ENCODE data around the gene OTOL1.
"Not testable (repeated sequence)": the region's sequence is repeated elsewhere in the genome, so short reads cannot be mapped to it uniquely, and the experiment has no call there.

OTOL1 gene

DNA sequence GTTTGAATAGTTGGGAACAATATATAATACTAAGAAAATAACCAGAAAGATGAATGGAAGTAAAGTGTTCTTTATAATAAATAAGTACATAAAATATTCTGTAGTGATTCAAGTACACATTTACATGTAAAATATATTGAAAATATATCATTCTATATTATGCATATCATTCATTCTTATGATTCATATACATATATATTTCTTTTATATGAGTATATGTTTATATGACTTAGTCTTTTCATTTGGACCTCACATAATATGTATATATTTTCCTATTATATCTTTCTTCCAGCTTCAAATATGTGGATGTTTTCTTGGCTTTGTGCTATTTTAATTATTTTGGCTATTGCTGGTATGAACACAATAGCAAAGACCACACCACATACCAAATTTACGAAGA lies at the start of gene OTOL1:
TSS of gene OTOL1 (plus strand) at position 301 of the 400 bp plus-strand sequence. CDS start at position 301, 0 bp downstream.
- DNase-seq = no peak

DNA sequence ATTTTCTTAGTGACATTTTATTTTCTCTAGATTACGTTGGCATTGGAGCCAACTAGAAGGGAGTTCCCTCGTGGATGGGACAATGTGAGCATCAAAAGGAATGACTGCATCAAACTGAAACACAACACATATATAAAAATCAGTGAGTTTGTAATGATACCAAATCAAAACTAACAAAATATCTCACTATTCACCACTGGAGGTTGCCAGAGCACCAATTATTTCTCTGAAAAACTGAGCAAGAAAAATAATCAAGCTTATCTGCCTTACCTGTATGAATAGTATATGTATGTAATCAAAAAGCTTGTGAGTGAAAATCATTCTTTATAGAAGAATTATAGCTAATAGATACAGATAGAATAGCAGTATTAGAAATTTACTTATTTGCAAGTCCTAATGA lies 46.8 kb upstream of the OTOL1 start:
- no peak for DNase-seq

DNA sequence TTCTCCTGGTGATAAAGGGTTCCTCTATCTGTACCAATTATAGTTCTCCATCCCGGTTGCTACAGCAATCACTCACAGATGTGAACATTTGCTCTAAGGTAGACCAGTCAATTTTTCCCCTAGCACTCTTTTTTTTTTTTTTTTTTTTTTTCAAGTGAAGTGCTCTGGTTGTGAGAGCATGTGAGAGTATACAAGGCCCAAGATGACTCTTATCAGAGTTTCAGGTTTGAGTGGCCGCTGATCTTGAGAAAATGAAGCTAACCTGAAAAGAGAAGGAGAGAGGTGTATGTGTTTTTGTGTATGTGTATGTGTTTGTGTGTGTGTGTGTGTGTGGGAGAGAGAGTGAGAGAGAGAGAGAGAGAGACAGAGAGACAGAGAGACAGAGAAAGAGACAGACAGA lies 44.4 kb upstream of the OTOL1 start:
- DNase-seq = no peak

DNA sequence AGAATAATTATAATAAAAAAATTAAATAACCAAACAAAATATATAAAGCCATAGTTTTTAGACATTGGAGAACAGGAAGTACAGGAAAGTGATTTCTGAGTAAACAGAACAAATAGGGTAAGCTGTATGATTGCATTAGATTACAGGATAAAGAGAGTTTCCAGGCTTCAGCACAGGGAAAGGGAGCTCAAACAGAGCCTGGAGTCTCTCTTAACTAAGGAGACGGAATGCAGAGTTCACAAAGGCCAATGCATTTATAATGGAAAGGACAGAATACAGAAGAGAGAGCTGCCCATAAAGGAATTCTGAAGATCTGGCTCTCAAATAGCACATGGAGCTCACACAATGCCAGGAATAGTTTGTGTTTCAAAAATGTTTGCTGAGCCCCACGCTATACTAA lies 42.0 kb upstream of the OTOL1 start:
- DNase-seq = no peak

GRCh38 chr3:161455962-161456361 lies 40.6 kb upstream of the OTOL1 start:
- DNase-seq = no peak

DNA sequence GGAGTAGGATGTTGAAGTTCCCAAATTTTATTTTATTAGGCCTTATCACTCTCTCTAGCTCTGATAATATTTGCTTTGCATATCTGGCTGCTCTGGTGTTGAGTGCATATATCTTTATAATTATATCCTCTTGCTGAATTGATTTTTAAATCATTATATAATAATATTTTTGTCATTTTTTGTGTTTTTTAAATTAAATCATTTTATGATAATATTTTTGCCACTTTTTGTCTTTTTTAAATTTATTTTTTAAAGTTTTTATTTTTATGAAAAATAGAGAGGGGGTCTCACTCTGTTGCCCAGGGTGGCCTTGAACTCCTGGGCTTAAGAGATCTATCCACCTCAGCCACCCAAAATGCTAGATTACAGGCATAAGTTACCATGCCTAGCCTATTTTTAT lies 34.5 kb upstream of the OTOL1 start:
- no peak for DNase-seq

GRCh38 chr3:161471211-161471610 lies 25.4 kb upstream of the OTOL1 start:
- no peak for DNase-seq

DNA sequence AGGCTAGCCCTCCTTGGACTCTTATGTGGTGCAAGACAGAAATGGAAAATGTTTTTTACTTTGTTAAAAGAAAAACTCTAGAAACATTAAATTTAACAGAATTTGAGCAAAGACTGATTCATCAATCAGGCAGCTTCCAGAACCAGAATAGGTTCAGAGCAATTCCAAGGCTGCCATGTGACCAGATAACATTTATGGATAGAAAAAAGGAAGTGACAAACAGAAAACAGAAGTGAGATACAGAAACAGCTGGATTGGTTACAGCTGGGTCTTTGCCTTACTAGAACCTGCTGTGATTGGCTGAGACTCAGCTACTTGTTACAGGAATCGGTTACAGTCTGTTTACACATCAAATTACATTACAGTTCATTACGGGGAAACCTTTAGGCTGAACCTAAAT lies 22.5 kb upstream of the OTOL1 start:
- DNase-seq = no peak

DNA sequence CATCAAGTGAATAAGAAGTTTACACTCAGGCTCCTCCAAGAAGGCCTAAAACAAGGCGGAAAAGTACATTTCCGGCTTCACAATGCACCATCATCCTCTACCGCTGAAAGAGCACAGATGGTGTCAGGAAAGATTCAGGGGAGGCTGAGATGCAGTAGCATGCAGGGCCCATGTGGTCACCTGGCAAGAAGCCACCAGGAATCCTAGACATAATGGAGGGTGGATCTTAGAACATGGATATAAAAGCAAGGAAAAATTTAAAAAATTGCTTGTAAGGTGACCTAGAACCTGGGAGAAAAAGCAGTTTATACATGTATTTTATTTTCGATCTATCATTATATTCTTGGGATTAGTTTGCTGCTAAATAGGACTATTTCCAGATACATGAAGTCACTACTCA lies 21.9 kb upstream of the OTOL1 start:
- DNase-seq = no peak

GRCh38 chr3:161475206-161475605 lies 21.4 kb upstream of the OTOL1 start:
- DNase-seq = no peak

GRCh38 chr3:161475905-161476304 lies 20.7 kb upstream of the OTOL1 start:
- DNase-seq = no peak

GRCh38 chr3:161484226-161484625 lies 12.4 kb upstream of the OTOL1 start:
- no peak for DNase-seq

DNA sequence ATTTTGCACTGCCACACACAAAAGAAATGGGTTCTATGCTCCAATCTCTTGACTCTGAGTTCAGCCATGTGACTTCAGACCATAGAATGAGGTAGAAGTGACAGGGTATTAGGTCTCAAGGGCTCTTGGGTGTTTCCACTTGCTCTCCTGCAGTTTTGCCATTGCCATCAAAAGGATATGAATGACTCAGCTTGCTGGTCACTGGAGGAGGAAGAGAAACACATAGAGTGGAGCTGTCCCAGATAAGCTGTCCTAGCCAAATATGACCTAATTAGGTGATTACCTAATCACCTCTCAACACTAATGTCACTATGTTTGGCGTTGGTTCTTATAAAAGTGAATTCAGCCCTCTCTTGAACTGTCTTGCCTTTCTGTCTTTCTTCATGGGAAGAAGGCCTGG lies 8.3 kb upstream of the OTOL1 start:
- DNase-seq = not testable (repeated sequence)

- DNase-seq = no peak
These were observed 7.2 kb upstream of the OTOL1 start for GRCh38 chr3:161489395-161489794.

- not testable (repeated sequence) for DNase-seq
These were observed 5.8 kb upstream of the OTOL1 start for GRCh38 chr3:161490845-161491244.

DNA sequence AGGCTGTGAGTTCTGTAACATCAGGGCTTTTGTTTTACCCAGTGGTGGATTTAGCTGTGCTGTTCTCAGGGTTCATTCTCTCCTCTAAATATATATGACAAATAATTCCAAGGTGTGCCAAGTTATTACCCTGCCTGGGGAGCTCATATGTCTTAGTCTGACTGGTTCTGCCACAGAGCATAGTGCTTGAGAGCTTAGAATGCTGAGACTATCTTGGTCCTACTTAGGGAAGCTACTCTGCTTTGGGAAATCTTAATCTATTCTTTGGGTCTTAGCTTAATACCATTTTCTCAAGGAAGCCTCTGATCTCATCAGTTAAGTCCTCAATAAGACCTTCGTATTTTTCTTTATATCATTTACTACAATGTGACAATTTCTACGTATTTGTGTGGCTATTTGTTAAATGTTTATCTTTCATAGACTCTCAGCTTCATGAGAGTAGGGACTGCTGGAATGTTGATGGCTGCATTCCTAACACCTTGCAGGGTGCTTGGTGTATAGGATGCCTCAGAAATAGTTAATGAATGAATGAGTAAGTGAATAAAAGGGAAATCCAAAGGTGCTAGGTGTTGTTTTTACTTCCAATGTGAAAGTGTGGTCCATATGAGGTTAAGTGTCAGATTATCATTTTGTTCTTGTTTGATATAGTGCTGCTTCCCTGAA lies 1.8 kb downstream of the OTOL1 start:
- DNase-seq = no peak

- no peak for DNase-seq
These were observed 3.6 kb downstream of the OTOL1 start for GRCh38 chr3:161500068-161500796.

DNA sequence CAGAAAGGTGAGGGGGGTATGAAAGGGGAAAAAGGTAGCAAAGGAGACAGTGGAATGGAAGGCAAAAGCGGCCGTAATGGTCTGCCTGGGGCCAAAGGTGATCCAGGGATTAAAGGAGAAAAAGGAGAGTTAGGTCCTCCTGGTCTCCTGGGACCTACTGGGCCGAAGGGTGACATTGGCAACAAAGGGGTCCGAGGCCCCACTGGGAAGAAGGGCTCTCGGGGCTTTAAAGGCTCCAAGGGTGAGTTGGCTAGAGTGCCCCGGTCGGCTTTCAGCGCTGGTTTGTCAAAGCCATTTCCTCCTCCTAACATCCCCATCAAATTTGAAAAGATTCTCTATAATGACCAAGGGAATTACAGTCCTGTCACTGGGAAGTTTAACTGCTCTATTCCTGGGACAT lies 6.7 kb downstream of the OTOL1 start:
- DNase-seq = no peak

DNA sequence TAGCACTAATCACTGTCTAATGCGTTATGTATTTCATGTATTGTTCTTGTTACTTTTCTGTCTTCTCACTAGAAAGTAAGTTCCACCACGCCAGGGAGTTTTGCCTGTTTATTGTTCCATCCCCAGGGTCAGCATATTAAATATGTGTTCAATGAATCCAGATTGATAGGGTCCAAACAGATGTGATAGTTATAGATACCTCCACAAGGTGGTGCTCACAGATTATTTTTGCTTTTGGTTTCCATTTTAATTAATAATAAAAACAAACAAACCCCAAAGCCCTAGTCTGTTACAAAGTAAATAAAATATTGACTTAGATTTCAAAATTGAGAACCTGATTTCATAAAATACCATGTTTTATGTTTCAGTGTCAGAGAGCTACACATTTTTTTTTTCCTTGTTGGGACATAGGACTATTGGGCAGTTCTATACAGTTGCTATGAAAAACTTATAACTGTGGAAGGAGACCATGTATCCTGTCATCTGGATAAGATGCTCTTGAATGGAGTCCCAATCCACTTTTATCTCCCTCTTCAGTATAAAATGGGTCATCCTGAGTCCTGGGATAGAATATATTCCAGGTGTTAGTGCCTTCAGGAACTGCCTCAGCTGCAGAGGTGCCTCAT lies 12.4 kb downstream of the OTOL1 start:
- DNase-seq = no peak

DNA sequence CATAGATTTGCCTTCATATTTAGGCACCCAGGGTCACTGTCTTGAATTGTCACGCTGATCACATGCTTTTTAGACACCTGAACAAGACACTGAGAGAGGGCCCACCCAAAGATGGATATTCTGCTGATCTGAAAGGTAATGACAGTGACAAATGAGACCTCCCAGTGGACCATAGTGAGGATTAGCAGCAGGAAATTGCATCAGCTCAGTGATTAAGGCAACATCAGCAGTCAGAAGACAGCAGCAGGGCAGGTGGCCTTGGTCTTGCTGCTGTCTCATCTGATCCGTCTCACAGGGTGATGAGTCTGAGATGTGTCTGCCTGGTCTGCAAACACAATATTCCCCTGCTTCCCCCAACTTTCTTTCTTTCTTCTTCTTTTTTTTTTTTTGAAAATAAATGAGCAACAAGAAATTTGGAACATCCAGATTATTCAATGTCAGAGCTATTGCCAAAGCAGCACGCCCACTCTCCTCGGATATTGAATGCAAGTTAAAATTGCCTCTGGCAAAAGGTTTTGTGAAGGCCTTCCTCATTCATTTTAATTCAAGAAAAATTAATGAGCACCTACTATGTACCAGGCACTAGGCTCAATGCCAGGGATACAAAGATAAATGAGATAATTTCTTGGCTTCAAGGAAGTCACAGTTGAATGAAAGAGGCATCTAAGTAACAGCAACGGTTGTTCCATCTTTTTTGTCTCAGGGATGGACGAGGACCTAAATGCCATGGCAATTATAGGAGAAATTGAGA lies 14.1 kb downstream of the OTOL1 start:
- DNase-seq = no peak

GRCh38 chr3:161523916-161524315 lies 27.3 kb downstream of the OTOL1 start:
- no peak for DNase-seq

GRCh38 chr3:161531930-161532329 lies 35.3 kb downstream of the OTOL1 start:
- no peak for DNase-seq

DNA sequence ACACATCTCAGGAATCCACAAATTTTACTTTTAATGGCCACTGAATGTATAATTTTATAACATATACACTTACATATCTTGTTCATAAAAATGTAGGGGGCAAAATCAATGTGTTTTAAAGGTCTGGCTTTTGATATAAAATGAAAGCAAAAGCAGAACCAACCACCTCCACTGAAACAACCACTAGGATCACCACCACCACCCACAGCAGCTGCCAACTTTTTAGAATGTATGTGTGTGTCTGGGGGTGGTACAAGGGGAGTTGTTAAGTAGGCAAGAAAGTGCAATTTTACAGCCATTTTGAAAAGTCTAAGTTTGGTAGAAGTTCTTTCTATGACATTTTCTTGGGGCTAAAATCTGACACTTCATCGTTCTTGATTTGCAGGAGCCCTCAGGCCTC lies 44.0 kb downstream of the OTOL1 start:
- DNase-seq = no peak

GRCh38 chr3:161545824-161546223 lies 49.2 kb downstream of the OTOL1 start:
- DNase-seq = no peak

All from stimulated activated CD4-positive, alpha-beta T cell treated with anti-CD3 and anti-CD28 coated beads, Interleukin-2, amount 100 ng/mL, for 24 hours (primary cell).